K562 (cell line): ENCODE results near the gene RGS9BP. TPM values are rescaled to one million over a fixed set of nuclear protein-coding genes. Genes with fewer than 3 reads are reported as not detected.

ENCODE experiments used
- ATAC-seq: fragments of 200-7000 bp; cut with Tn5 transposase; 3 replicates; pipeline ENCODE4 v1.9.1; 2020; ENCODE audit warnings: moderate library complexity
- BruUV-seq: library from RNA; stranded (reverse); fragments of 400-500 nt; replicated peaks from 2 replicates; lab custom pipeline; 2021; lab: Mats Ljungman, UMichigan
- CTCF ChIA-PET: fragments of 300-600 bp; formaldehyde crosslinking; extraction: SDS; loops from one replicate; lab custom pipeline; 2021; ENCODE audit warnings: low intra/inter-chr PET ratio; lab: Yijun Ruan, JAX
- POLR2A ChIA-PET: fragments of 300-600, 350-650 bp; sonication (Branson Sonifier 250); formaldehyde crosslinking; extraction: SDS; loops from one replicate; lab custom pipeline; 2021; ENCODE audit warnings: antibody characterized with exemption, inconsistent platforms; lab: Yijun Ruan, JAX
- DNase-seq, 4 experiments: peaks; one replicate each; pipeline versions ENCODE4 v3.0.0 to v3.0.0-alpha.2; 2011 to 2018; ENCODE audit warnings: low spot score in 3 of 4, mixed read lengths in 3 of 4; ENCODE audit errors: extremely low read depth in 1 of 4
- FAIRE-seq: peaks from 2 replicates; lab custom pipeline; 2011; peaks lifted over from hg19 to GRCh38; lab: Jason Lieb, UNC
- H2AFZ ChIP-seq: 2 replicates; pipeline ENCODE4 v1.6.0; 2011; ENCODE audit warnings: low read depth, low read length, control low read depth, inconsistent platforms
- H3K27ac ChIP-seq: fragments of 200-600 bp; 3 replicates; pipeline ENCODE4 v1.8.0; 2011; ENCODE audit warnings: low read depth, mild to moderate bottlenecking, control low read depth, inconsistent platforms, low read length, moderate library complexity, mixed read lengths; ENCODE audit errors: extremely low read depth
- H3K27me3 ChIP-seq, 2 experiments: fragments of 300-600 bp in 1 of 2; 2 replicates in 1 of 2; 3 replicates in 1 of 2; pipeline versions ENCODE4 v1.6.0 to v1.8.0; 2011; ENCODE audit warnings: inconsistent platforms in 2 of 2, low read length in 2 of 2, mild to moderate bottlenecking in 1 of 2, mixed read lengths in 1 of 2, moderate library complexity in 1 of 2; ENCODE audit not compliant: control insufficient read depth in 2 of 2, insufficient read depth in 2 of 2
- H3K36me3 ChIP-seq: fragments of 300-600 bp; 3 replicates; pipeline ENCODE4 v1.8.0; 2011; ENCODE audit warnings: mild to moderate bottlenecking, low read length, inconsistent platforms; ENCODE audit not compliant: control insufficient read depth, insufficient read depth
- H3K4me1 ChIP-seq, 2 experiments: fragments of 200-600 bp in 1 of 2; replicated peaks in 1 of 2; 2 replicates in 1 of 2; 3 replicates in 1 of 2; pipeline versions ENCODE4 v1.5.1 to v1.8.0; 2011; ENCODE audit warnings: inconsistent platforms in 2 of 2, low read length in 2 of 2, mild to moderate bottlenecking in 1 of 2, mixed read lengths in 1 of 2, moderate library complexity in 1 of 2; ENCODE audit not compliant: control insufficient read depth in 2 of 2, insufficient read depth in 2 of 2
- H3K4me2 ChIP-seq: 2 replicates; pipeline ENCODE4 v1.6.1; 2011; ENCODE audit warnings: low read length, control low read depth, inconsistent platforms, mixed read lengths; ENCODE audit not compliant: insufficient read depth
- H3K4me3 ChIP-seq: fragments of 200-600 bp; sonication (generic), shearing (Covaris generic); 2 replicates; pipeline ENCODE4 v1.5.1; 2016; ENCODE audit warnings: control low read depth, inconsistent platforms
- H3K79me2 ChIP-seq: fragments of 200-600 bp; 3 replicates; pipeline ENCODE4 v1.8.0; 2011; ENCODE audit warnings: low read length, inconsistent platforms; ENCODE audit not compliant: control insufficient read depth, insufficient read depth
- H3K9ac ChIP-seq, 2 experiments: 2 replicates each; pipeline versions ENCODE4 v1.6.0 to v1.6.1; 2011; ENCODE audit warnings: low read depth in 2 of 2, low read length in 2 of 2, control low read depth in 1 of 2, inconsistent platforms in 1 of 2, mild to moderate bottlenecking in 1 of 2, mixed read lengths in 1 of 2; ENCODE audit not compliant: insufficient read depth in 1 of 2
- H3K9me1 ChIP-seq: one replicate; pipeline ENCODE4 v1.6.0; 2011; ENCODE audit warnings: inconsistent platforms, mild to moderate bottlenecking, low read length, moderate library complexity; ENCODE audit not compliant: control insufficient read depth, insufficient read depth
- H3K9me3 ChIP-seq: replicated peaks from 2 replicates; pipeline ENCODE4 v1.5.1; 2011; ENCODE audit warnings: low read depth, low read length, inconsistent platforms; ENCODE audit not compliant: control insufficient read depth, insufficient read depth
- H4K20me1 ChIP-seq: replicated peaks from 2 replicates; pipeline ENCODE4 v1.6.1; 2011; ENCODE audit warnings: low read length, inconsistent platforms, mixed read lengths; ENCODE audit not compliant: control insufficient read depth, insufficient read depth
- POLR2A ChIP-seq: fragments of 450-650 bp; conservative IDR thresholded peaks from 2 replicates; pipeline ENCODE4 v1.6.1; 2016
- PTRF ChIP-seq: fragments of 450-650 bp; IDR thresholded peaks from 2 replicates; pipeline ENCODE4 v1.6.1; 2016; ENCODE audit warnings: mild to moderate bottlenecking, missing genetic modification characterization, missing compliant biosample characterization
- RFX5 ChIP-seq: IDR thresholded peaks from 2 replicates; pipeline ENCODE4 v1.6.1; 2011; ENCODE audit warnings: low read depth, mild to moderate bottlenecking, improper control_type of control experiment, low read length
- WGBS: fragments of 100-300 bp; shearing (Covaris generic); methylation state at CpG from one replicate; pipeline ENCODE4 v1.1.6; 2016; ENCODE audit warnings: low coverage, mixed read lengths; ENCODE audit not compliant: insufficient coverage; ENCODE audit errors: missing lambda C conversion rate; 5-methylcytosine and 5-hydroxymethylcytosine counted together
- in situ Hi-C: fragments of 300-500 bp; cut with MboI; formaldehyde crosslinking; loops from 4 replicates; pipeline ENCODE4 v1.15.0; 2018; ENCODE audit warnings: inconsistent platforms, mixed read lengths
- intact Hi-C: fragments of 100-400 bp; cut with micrococcal nuclease; formaldehyde crosslinking; loops from 2 replicates; pipeline ENCODE4 v1.14.2; 2022
- polyA plus RNA-seq, 8 experiments: library from polyadenylated mRNA; depleted of rRNA in 4 of 8; stranded (reverse) in 5 of 8; unstranded in 3 of 8; fragments of >200 nt; fragmentation: Nextera tagmentation in 2 of 8; fragmentation: Illumina TruSeq in 1 of 8; extraction: Ambion mirVana in 2 of 8; extraction: Trizol in 1 of 8; gene quantifications; 2 replicates each; pipeline versions ENCODE4 v1.2.1 to v1.2.3, GENCODE V29; 2011 to 2014; ENCODE audit warnings: inconsistent platforms in 1 of 8, missing spikeins in 1 of 8
- total RNA-seq, 7 experiments: library from RNA; depleted of rRNA in 6 of 7; stranded (reverse); fragments of >200 nt in 6 of 7; fragmentation: Illumina TruSeq in 2 of 7; extraction: Trizol in 2 of 7; gene quantifications; 2 replicates each; pipeline versions ENCODE4 v1.2.1 to v1.2.3, GENCODE V29; 2011 to 2021; ENCODE audit warnings: low replicate concordance in 1 of 7
- TF ChIP-seq, protein P1 (sequence below): fragments of 450-650 bp; IDR thresholded peaks from 2 replicates; pipeline ENCODE4 v1.6.1; 2016; ENCODE audit warnings: mild to moderate bottlenecking
- TF ChIP-seq, protein P2 (sequence below): sonication (generic); formaldehyde crosslinking; IDR thresholded peaks from 2 replicates; pipeline ENCODE4 v1.9.0; 2022; ENCODE audit warnings: mild to moderate bottlenecking, missing genetic modification reagents
- TF ChIP-seq, protein P3 (sequence below): sonication (generic); formaldehyde crosslinking; IDR thresholded peaks from 2 replicates; pipeline ENCODE4 v1.8.1; 2023; ENCODE audit warnings: mild to moderate bottlenecking, missing genetic modification reagents
- TF ChIP-seq, protein P4 (sequence below): fragments of 450-650 bp; conservative IDR thresholded peaks from 2 replicates; pipeline ENCODE4 v1.6.1; 2016; ENCODE audit warnings: missing genetic modification characterization, low read depth, mild to moderate bottlenecking, control low read depth, missing compliant biosample characterization

Gene RGS9BP
- total and polyA plus RNA-seq, 9 of the 15 experiments (the other 6 are each of a cell fraction or from before 2014, with no cell fraction given): 0.03 to 1.3 (median 0.49) TPM

DNA sequence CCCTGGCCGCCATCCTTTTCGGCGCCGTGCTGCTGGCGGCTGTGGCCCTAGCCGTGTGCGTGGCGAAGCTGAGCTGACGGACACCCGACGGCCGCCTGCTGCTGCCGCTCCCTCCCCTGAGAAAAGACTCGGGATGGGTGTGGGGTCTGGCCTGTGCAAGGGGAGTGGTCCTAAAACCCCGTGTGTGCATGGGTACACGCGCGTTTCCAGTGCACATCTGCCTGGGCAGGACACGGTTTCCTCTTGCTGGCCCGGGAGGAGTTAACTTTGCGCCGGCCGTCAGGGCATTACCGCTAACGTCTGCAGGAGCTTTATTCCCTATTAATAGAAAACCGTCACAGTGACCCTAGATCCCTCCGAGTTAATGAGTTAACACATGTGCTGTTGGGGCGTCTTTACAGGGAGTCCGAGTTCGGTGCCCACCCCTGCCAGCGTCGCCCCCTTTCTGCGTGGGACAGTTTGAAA, 1.3 kb downstream of the RGS9BP start:
- no TSS peak for BruUV-seq
- H4K20me1 ChIP-seq: no peaks in the 10 kb centered on the region; the same call in 1 of the 2 replicates
- DNase-seq: no peak
- POLR2A ChIA-PET: interaction anchor here (1.4 kb wide), 1 partner anchor 16 kb away, joined by 3 read pairs; no protein-coding TSS in a partner anchor
- no peaks in the 10 kb centered on the region; the same call in 1 of the 2 replicates for H3K9me3 ChIP-seq
- H3K9ac ChIP-seq: no peak overlapping the region
- no peak for ATAC-seq
- H3K9me1 ChIP-seq: no peaks in the 10 kb centered on the region
- FAIRE-seq: no peak
- CTCF ChIA-PET: no interaction called here
- no peak for TF ChIP-seq RFX5
- TF ChIP-seq, protein P1, sequence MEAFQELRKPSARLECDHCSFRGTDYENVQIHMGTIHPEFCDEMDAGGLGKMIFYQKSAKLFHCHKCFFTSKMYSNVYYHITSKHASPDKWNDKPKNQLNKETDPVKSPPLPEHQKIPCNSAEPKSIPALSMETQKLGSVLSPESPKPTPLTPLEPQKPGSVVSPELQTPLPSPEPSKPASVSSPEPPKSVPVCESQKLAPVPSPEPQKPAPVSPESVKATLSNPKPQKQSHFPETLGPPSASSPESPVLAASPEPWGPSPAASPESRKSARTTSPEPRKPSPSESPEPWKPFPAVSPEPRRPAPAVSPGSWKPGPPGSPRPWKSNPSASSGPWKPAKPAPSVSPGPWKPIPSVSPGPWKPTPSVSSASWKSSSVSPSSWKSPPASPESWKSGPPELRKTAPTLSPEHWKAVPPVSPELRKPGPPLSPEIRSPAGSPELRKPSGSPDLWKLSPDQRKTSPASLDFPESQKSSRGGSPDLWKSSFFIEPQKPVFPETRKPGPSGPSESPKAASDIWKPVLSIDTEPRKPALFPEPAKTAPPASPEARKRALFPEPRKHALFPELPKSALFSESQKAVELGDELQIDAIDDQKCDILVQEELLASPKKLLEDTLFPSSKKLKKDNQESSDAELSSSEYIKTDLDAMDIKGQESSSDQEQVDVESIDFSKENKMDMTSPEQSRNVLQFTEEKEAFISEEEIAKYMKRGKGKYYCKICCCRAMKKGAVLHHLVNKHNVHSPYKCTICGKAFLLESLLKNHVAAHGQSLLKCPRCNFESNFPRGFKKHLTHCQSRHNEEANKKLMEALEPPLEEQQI: no peak
- TF ChIP-seq, protein P2, sequence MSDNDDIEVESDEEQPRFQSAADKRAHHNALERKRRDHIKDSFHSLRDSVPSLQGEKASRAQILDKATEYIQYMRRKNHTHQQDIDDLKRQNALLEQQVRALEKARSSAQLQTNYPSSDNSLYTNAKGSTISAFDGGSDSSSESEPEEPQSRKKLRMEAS: no peak
- TF ChIP-seq, protein P3, sequence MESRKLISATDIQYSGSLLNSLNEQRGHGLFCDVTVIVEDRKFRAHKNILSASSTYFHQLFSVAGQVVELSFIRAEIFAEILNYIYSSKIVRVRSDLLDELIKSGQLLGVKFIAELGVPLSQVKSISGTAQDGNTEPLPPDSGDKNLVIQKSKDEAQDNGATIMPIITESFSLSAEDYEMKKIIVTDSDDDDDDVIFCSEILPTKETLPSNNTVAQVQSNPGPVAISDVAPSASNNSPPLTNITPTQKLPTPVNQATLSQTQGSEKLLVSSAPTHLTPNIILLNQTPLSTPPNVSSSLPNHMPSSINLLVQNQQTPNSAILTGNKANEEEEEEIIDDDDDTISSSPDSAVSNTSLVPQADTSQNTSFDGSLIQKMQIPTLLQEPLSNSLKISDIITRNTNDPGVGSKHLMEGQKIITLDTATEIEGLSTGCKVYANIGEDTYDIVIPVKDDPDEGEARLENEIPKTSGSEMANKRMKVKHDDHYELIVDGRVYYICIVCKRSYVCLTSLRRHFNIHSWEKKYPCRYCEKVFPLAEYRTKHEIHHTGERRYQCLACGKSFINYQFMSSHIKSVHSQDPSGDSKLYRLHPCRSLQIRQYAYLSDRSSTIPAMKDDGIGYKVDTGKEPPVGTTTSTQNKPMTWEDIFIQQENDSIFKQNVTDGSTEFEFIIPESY (CRISPR knock-in tag): peak; percentile 83
- no peak for TF ChIP-seq POLR2A
- TF ChIP-seq, protein P4, sequence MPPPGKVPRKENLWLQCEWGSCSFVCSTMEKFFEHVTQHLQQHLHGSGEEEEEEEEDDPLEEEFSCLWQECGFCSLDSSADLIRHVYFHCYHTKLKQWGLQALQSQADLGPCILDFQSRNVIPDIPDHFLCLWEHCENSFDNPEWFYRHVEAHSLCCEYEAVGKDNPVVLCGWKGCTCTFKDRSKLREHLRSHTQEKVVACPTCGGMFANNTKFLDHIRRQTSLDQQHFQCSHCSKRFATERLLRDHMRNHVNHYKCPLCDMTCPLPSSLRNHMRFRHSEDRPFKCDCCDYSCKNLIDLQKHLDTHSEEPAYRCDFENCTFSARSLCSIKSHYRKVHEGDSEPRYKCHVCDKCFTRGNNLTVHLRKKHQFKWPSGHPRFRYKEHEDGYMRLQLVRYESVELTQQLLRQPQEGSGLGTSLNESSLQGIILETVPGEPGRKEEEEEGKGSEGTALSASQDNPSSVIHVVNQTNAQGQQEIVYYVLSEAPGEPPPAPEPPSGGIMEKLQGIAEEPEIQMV (tag): no peak
- TF ChIP-seq PTRF (tag): no peak
- no peak overlapping the region for H3K4me3 ChIP-seq
- H3K36me3 ChIP-seq: peaks cover 3% of the 10 kb centered on the region; the same call in 1 of the 3 replicates
- H2AFZ ChIP-seq: no peak overlapping the region
- peaks cover 23 to 47% of the 10 kb centered on the region in 2 experiments; a peak in 4 of 5 replicates for H3K4me1 ChIP-seq
- no peak overlapping the region for H3K4me2 ChIP-seq
- H3K79me2 ChIP-seq: peaks cover 31% of the 10 kb centered on the region
- intact Hi-C loops (no loop called here), in situ Hi-C loops (no loop called here)
- no peak overlapping the region for H3K27ac ChIP-seq
- WGBS: 83% methylated on average over 14 of the region's 33 CpGs
- no peaks in the 10 kb centered on the region for H3K27me3 ChIP-seq
